ENCODE data around the gene ZNF598.

- TF ChIP-seq CTCF (IDR thresholded peaks at IDR 0.05) (no peak), POLR2A (IDR thresholded peaks at IDR 0.05) (no peak)
These were observed 1.6 kb downstream of the ZNF598 start for GRCh38 chr16:2008009-2008526.

Data from testis (tissue), 2 donors.